ENCODE measurements around the gene RAF1.

- TF ChIP-seq CTCF (IDR thresholded peaks at IDR 0.05) = no peak
- no peak for TF ChIP-seq EZH2 (IDR thresholded peaks at IDR 0.05; ENCODE audit: borderline replicate concordance, insufficient read depth, low read depth, low read length, poor library complexity, severe bottlenecking)
These were observed 36.5 kb downstream of the RAF1 start for GRCh38 chr3:12627370-12627769.

All from B cell (primary cell).